ENCODE data around the gene HTT.

The HTT gene

GRCh38 chr4:3074078-3074845 is at the start of gene HTT, which contains the start of gene HTT-AS:
Gene HTT (plus strand): TSS chr4:3074681. CDS start chr4:3074826, 145 bp downstream.
Gene HTT-AS (minus strand): TSS chr4:3074538.
- peak; percentile 97 to 98 for DNase-seq

DNA sequence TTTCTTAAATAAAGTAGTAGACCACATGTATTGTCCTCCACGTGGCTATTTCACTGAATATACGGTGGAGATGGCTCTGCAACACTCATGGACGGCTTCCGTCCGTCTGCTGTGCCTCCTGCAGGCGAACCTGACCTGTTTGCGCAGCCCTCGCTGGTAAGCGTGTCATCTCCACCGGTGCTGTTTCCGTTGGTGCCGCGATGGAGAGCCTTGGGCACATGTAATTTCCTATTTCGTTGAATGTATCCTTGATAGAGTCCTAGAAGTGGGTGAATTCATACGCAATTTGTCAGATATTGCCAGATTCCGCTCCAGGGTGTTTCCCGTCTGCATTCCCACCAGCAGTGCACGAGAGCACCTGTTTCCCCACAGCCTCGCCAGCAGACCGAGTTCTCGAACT is 48.6 kb upstream of the HTT start:
- DNase-seq: no peak

GRCh38 chr4:3026540-3026939 is 47.9 kb upstream of the HTT start:
- no peak for DNase-seq

- DNase-seq: no peak
Observed at GRCh38 chr4:3029464-3029863, 45.0 kb upstream of the HTT start.

- no peak for DNase-seq
Observed at GRCh38 chr4:3030566-3031356, 43.7 kb upstream of the HTT start.

- no peak for DNase-seq
Observed at GRCh38 chr4:3031357-3032082, 43.0 kb upstream of the HTT start.

- no peak for DNase-seq
Observed at GRCh38 chr4:3034231-3034630, 40.2 kb upstream of the HTT start.

DNA sequence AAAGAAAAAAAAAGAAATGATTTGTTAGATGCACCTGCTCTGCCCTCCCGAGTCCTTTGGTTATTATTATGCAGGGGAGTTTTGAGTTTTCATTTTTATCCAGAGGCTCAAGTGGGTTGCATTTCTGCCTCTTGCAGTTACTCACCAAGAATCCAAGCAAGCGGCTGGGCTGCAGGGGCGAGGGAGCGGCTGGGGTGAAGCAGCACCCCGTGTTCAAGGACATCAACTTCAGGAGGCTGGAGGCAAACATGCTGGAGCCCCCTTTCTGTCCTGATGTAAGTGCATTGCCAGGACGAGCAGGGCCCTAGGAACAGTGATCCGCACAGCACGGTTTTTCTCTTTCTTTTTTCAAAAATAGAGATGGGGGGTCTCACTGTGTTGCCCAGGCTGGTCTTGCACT is 39.2 kb upstream of the HTT start:
- DNase-seq: no peak

DNA sequence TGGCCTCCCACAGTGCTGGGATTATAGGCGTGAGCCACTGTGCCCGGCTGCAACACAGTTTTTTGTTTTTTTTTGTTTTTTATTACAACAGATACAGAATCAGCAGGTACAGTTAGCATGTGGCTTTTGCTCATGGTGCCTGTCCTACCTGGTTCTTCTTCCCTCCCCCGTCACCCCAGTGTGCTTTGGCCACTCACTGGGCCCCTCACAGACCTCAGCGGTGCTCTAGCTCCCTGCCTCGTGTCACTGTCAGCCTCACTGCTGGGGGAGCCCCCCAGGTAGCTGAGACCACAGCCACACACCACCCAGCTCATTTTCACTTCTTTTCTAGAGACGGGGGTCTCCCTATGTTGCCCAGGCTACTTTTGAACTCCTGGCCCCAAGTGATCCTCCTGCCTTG is 38.8 kb upstream of the HTT start:
- no peak for DNase-seq

DNA sequence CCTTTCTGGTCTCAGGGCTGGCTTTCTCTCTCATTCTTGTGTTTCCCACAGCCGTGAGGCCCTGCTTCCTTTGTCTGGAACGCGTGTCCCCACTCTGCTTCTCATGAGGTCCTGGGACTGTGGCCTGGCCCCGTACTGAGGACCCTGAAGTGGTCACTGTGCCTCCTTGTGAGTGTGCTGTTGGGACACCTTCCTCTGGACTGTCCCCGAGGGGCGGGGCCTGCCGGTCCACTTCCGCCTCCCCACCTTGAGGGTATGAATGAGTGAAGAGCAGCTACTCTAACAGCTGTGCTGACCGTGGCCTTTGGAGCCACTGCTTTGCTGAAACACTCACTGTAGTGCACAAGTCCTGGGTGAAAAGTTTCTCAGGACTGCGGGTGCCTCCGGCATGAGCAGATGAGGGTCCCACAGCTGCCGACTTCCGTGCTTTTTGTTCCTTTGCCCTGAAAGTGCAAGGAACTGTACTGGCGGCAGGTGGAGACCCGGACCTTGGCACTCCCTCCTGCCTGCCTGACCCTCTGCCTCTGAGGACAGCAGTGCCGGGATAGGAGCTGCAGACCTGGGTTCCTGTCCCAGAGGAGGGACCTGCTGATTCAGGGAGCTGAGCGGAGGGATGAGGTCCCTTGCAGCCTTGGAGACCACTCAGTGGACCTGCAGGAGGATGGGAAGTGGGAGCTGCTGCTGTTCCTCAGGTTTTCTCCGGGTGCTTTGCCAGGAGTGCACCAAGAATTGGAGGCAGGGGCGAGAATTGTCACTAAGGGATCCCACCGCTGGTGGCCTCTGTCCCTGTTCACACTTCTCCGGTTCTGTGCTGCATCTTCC is 38.1 kb upstream of the HTT start:
- DNase-seq: no peak

GRCh38 chr4:3037957-3038461 is 36.5 kb upstream of the HTT start:
- peak in 1 of 2 experiments; percentile 39 for DNase-seq

GRCh38 chr4:3039706-3040366 is 34.6 kb upstream of the HTT start:
- DNase-seq: no peak

DNA sequence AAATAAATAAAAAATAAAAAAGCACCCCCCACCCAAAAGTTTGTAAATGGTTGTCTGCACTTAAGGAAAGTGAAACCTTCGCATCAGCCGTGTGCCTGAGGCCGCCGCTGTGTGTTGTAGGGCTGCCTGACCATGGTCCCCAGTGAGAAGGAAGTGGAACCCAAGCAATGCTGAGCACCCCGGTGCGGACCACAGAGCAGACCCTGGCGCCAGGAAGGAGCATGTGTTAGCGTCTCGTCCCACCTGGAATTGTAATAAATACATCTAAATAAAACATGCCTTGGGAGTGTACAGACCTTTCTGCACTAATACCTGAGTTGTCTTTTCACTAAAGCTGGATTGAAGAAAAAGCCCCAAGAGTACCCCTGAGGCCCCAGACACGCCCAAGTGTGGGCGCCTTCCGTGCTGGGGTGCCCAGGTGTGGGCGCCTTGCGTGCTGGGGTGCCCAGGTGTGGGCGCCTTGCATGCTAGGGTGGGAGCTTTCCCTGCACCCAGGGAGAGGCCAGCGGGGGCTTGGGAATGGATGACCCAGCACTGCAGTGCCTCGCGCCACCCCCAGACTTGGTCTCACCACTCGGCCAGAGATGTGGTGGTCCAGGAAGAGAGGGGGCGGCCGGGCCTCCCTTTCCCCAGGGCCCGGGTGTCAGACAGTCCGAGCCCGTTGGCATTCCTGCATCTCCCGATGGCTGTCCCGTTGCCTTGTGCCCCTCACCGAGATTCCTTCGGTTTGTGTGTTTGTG is 33.9 kb upstream of the HTT start:
- DNase-seq: no peak

DNA sequence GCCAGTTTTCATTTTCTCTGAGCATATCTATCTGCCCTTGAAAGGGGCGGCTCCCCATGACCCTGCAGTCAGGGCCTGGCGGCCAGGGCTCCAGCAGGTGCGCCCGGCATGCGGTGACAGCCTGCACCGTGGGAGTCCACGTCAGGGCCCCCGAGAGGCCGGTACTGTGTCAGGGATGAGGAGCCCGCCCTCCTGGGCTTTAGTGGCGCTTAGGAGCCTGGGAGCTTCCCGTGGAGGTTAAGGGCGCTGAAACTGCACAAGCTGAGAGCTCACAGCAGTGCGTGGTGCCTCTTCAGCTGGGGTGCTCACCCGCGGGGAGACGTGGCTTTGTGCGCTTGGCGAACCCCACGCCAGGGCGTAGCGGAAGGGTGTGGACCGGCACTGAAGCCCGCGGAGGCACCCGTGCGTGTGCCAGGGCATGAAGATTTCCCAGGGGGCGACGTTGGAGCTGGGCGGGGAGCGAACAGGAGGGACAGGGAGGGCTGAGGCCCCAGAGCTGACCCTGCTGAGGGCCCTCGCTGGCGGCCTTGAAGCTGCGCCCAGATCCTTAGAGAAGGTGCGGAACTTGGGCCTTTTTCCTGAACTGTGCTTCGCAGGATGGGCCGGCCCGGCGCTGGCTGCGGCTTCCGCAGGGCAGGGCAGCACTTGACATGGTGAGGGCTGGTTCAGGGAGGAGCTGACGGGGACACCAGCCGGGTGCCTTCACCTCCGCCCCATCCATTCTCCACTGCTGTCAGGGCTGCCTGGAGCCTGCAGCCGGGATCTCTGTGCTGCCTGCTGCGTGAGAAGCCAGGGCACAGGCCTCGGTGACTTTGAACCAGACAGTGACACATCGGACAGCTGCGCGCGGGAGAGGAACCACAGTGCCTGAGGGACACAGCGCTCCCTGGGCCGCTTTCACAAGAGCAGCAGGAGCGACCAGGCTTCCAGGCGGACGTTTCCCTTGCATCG is 33.0 kb upstream of the HTT start:
- peak; percentile 64 to 69 for DNase-seq

GRCh38 chr4:3042226-3042625 is 32.3 kb upstream of the HTT start:
- DNase-seq: no peak

DNA sequence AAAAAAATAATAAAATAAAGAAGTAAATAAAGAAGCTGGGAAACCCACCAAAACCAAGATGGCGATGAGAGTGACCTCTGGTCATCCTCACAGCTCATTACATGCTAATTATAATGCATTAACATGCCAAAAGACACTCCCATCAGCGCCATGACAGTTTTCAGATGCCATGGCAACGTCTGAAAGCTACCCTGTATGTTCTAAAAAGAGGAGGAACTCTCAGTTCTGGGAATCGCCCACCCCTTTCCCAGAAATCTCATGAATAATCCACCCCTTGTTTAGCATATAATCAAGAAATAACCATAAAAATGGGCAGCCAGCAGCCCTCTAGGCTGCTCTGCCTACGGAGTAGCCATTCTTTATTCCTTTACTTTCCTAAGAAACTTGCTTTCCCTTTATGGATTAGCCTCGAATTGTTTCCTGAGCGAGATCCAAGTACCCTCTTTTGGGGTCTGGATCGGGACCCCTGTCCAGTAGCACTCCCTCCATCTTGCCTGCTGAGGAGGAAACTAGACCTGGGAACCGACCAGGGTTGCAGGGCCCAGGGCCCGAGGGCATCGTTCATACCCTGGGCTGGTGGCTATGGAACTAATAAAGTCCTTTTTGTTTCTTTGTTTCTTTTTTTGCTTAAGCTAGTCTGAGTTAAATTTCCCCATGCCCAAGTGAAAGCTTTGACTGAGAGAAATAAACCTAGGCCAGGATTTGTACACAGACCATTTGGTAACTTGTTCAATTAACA is 31.0 kb upstream of the HTT start:
- DNase-seq: no peak

- peak; percentile 63 to 72 for DNase-seq
Observed at GRCh38 chr4:3044870-3045819, 29.3 kb upstream of the HTT start.

DNA sequence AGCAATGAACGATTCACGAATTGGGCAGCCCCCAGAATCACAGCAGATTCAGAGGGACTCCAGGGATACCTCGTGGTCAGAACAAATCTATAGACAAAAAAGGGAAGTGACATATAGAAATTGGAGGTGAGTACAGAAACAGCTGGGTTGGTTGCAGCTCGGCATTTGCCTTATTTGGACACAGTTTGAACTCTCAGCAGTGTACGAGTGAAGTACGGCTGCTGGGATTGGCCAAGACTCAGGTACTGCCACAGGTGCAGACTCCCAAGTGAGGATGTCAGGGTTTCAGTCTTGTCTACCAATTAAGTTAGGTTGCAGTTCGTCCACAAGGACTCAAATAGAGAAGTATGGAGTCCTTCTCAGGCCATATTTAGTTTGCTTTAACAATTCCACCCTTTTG is 28.3 kb upstream of the HTT start:
- DNase-seq: no peak
